Measurements from ENCODE around the gene RYR1. TPM values are rescaled to one million over a fixed set of nuclear protein-coding genes. Genes with fewer than 3 reads are reported as not detected.
"Not testable (repeated sequence)": the region's sequence is repeated elsewhere in the genome, so short reads cannot be mapped to it uniquely, and the experiment has no call there.

RYR1 gene
- total RNA-seq, 2 experiments from 2014 or later: 2.0 to 3.1 TPM

DNA sequence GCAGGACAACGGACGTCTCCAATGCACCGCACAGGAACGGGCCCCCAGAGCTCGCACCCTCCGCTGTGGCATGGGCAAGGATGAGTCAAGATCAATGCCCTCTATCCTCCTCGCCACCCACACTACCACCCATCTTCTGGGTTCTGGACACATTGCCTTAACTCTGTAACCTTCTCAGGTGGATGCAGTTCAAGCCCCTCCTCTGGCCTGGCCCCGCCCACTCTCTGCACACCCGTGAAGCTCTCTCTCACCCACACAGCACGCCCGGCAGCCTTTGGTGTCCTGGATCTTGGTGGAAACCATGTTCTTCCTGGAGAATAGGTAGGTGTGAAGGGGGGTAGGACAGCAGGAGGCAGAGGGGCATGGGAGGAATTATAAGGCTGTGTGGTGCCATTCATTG is 163.6 kb downstream of the RYR1 start:
- DNase-seq: no peak
- intact Hi-C loops (cut with DNase I, micrococcal nuclease): no loop called here
- Mint-ChIP-seq H3K27ac (no peak overlapping the region), H3K27me3 (no peaks in the 10 kb centered on the region), H3K4me3 (no peak overlapping the region), H3K9me3 (ENCODE audit: low read depth) (no peaks in the 10 kb centered on the region), H3K36me3 (ENCODE audit: low read depth) (peaks cover 48% of the 10 kb centered on the region), H3K4me1 (no peaks in the 10 kb centered on the region)
- CTCF ChIA-PET: no interaction called here
- POLR2A ChIA-PET: no interaction called here
- ATAC-seq: no peak

DNA sequence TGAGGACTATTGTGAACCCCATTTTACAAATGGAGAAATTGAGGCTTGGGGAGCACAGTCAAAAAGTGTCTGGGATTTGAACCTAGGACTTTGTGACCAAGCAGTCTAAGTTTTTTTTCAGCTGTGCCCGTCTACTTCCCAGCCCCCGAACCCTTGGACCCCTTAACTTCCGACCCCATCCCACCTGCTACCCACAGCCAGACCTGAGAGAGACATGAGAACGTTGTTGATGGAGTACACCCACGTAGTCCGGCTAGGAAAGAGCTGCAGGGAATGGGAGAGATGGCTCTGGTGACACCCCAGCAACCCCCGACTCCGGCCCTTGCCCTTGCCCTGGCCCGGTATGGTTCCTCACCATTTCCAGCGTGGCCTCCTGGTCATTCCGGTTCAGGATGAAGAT is 166.2 kb downstream of the RYR1 start:
- Mint-ChIP-seq H3K27ac (no peak overlapping the region), H3K4me3 (no peak overlapping the region), H3K4me1 (no peaks in the 10 kb centered on the region), H3K9me3 (ENCODE audit: low read depth) (no peaks in the 10 kb centered on the region), H3K36me3 (ENCODE audit: low read depth) (peaks cover 41% of the 10 kb centered on the region), H3K27me3 (no peaks in the 10 kb centered on the region)
- ATAC-seq (no peak), DNase-seq (no peak)
- CTCF ChIA-PET: no interaction called here
- intact Hi-C loops (cut with DNase I, micrococcal nuclease): no loop called here
- POLR2A ChIA-PET: no interaction called here

DNA sequence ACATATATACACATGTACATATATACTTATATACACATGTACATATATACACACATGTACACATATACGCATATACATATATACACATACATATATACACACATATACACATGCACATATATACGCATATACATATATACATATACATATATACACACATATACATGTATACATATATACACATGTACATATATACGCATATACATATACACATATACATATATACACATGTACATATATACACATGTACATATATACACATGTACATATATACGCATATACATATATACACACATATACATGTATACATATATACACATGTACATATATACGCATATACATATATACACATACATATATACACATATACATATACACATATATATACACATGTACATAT is 169.4 kb downstream of the RYR1 start:
- intact Hi-C loops (cut with DNase I, micrococcal nuclease); H3K4me1 Mint-ChIP-seq; CTCF ChIA-PET; H3K9me3 Mint-ChIP-seq (ENCODE audit: low read depth); H3K27ac Mint-ChIP-seq; H3K27me3 Mint-ChIP-seq; DNase-seq; ATAC-seq; H3K4me3 Mint-ChIP-seq; POLR2A ChIA-PET: not testable (repeated sequence)
- H3K36me3 Mint-ChIP-seq (ENCODE audit: low read depth): peaks cover 31% of the 10 kb centered on the region

DNA sequence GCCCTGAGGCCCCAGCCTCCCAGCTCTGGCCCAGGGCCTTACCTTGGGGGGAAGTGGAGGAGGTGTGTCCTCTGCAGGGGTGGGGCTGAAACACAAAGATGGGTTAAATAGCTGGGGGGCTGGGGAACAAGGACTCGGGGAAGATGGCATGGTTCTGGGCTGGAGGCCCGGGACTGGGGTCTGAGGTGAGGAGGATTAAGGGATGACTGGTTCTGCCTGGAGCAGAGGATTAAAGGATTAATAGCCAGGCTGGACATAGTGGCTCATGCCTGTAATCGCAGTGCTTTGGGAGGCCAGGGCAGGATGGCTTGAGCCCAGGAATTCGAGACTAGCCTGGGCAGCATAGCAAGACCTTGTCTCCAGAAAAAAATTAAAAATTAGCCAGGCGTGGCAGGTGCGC is 172.6 kb downstream of the RYR1 start:
- ATAC-seq (no peak), DNase-seq (no peak)
- Mint-ChIP-seq H3K27me3 (no peaks in the 10 kb centered on the region), H3K27ac (no peak overlapping the region), H3K4me1 (no peaks in the 10 kb centered on the region), H3K4me3 (no peak overlapping the region), H3K36me3 (ENCODE audit: low read depth) (peaks cover 39% of the 10 kb centered on the region), H3K9me3 (ENCODE audit: low read depth) (no peaks in the 10 kb centered on the region)
- ChIA-PET CTCF (no interaction called here), POLR2A (no interaction called here)
- intact Hi-C loops (cut with DNase I, micrococcal nuclease): no loop called here

DNA sequence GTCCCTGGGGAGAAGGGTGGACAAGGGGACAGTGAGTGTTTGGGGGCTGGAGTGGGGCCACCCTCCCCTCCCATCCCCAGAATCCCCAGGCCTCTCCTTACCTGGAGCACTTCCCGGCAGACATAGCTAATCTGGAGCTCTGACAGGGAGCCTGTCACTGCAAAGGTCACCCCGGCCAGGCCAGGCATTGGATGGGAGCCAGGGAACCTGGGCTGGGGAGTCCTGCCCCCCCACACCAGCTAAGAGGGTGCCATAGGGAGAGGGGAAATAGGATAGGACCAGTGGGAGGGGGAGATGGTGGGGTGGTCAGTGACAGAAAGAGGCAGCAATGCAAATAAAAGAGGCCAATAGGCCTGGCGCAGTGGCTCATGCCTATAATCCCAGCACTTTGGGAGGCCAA is 180.8 kb downstream of the RYR1 start:
- CTCF ChIA-PET: no interaction called here
- Mint-ChIP-seq H3K36me3 (ENCODE audit: low read depth) (peaks cover 43% of the 10 kb centered on the region), H3K4me3 (no peak overlapping the region), H3K4me1 (peaks cover 39% of the 10 kb centered on the region), H3K9me3 (ENCODE audit: low read depth) (no peaks in the 10 kb centered on the region), H3K27me3 (no peaks in the 10 kb centered on the region), H3K27ac (no peak overlapping the region)
- ATAC-seq (no peak), DNase-seq (no peak)
- intact Hi-C loops (cut with DNase I, micrococcal nuclease): no loop called here
- POLR2A ChIA-PET: no interaction called here

DNA sequence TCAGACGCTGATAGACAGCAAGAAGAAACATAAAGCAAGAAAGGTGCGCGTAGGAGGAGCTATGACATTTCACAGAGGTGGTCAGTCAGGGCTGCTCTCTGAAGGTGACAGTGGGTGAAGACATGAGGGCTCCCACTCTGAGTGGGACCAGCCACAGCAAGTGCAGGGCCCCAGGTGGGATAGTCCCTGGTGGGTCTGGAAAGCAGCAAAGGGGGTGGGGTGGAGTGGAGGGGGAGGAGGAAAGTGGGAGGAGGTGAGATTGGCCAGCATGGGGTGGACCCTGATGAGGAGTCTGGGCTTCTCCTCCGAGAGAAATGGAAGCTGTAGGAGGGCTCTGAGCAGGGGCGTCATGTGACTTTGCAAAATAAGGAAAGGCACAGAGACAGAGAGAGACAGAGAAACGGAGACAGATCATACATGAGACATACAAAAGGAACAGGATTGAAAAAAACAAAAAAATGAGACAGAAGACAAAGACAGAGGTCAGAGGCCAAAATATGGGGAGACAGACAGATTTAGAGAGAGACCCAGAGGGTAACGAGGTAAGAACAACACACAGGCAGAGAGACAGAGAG is 181.6 kb downstream of the RYR1 start:
- intact Hi-C loops (cut with DNase I, micrococcal nuclease): loop anchor here (5.0 kb wide), 3 partner anchors 198 to 228 kb away; partner anchors contain the start of genes FAM98C (in 1 of the 2), GGN (in 1 of the 2) and SPRED3 (in 1 of the 2)
- peaks cover 45% of the 10 kb centered on the region for H3K4me1 Mint-ChIP-seq

DNA sequence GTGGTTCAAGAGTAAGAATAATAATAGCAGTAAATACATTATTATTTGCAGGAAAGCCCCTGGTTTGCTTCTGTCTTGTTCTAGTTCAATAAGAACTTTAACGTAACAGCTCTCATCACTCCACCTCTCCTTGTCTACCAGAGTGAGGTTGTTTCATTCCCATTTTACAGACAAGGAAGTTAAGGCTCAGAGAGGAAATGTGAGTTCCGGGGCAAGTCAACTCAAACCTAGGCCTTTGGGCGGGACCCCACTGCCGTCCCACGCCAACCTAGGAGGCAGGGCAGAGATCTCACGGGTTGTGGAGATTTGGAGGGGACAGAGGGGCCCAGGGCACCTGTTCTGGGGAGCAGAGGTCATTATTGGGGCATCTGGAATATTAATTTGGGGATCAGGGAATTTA is 182.8 kb downstream of the RYR1 start:
- DNase-seq (no peak), ATAC-seq (no peak)
- POLR2A ChIA-PET: no interaction called here
- CTCF ChIA-PET: interaction anchor here (0.7 kb wide), 1 partner anchor 18 kb away, joined by 3 read pairs; no protein-coding TSS in a partner anchor
- Mint-ChIP-seq H3K36me3 (ENCODE audit: low read depth) (peaks cover 37% of the 10 kb centered on the region), H3K4me1 (peaks cover 49% of the 10 kb centered on the region), H3K9me3 (ENCODE audit: low read depth) (no peaks in the 10 kb centered on the region), H3K27me3 (no peaks in the 10 kb centered on the region), H3K27ac (peak overlapping the region; percentile 99), H3K4me3 (peak overlapping the region; percentile 100)
- intact Hi-C loops (cut with DNase I, micrococcal nuclease): loop anchor here (5.0 kb wide), 3 partner anchors 199 to 229 kb away; partner anchors contain the start of genes FAM98C (in 1 of the 2), GGN (in 1 of the 2) and SPRED3 (in 1 of the 2)

More for the DNA sequence above, 181.6 kb downstream of the RYR1 start:
- no peaks in the 10 kb centered on the region for H3K27me3 Mint-ChIP-seq
- ATAC-seq: no peak
- CTCF ChIA-PET: interaction anchor here (0.6 kb wide), 1 partner anchor 56 kb away, joined by 3 read pairs; no protein-coding TSS in a partner anchor
- peak overlapping the region; percentile 23 for H3K4me3 Mint-ChIP-seq
- peak overlapping the region; percentile 55 for H3K27ac Mint-ChIP-seq
- peaks cover 40% of the 10 kb centered on the region for H3K36me3 Mint-ChIP-seq (ENCODE audit: low read depth)
- no peak for DNase-seq
- POLR2A ChIA-PET: interaction anchor here (0.6 kb wide), 1 partner anchor 54 kb away, joined by 3 read pairs; no protein-coding TSS in a partner anchor
- no peaks in the 10 kb centered on the region for H3K9me3 Mint-ChIP-seq (ENCODE audit: low read depth)

DNA sequence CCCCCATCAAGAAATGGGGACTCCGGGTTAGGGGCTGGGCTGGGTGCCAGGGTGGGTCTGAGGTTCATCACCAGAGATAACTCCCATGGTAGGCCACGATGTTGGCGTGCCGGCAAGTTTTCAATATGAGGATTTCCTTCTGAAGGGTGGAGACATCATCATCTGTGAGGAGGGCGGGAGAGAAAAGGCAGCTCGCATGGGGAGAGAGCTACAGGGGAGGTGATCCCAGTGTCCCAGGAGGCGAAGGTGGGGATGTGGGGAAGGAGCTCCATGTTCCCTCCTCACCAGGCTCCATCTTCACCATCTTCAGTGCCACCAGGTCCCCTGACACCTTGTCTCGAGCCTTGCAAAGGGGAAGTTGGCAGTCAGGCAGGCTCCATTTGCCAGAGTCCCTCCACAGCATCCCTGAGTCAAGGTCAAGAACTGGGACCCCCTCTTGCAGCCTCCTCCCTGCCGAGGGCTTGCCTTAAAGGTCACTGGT is 183.8 kb downstream of the RYR1 start:
- Mint-ChIP-seq H3K4me1 (peaks cover 51% of the 10 kb centered on the region), H3K36me3 (ENCODE audit: low read depth) (peaks cover 43% of the 10 kb centered on the region), H3K27ac (peak overlapping the region; percentile 99), H3K27me3 (no peaks in the 10 kb centered on the region), H3K4me3 (peak overlapping the region; percentile 100), H3K9me3 (ENCODE audit: low read depth) (no peaks in the 10 kb centered on the region)
- intact Hi-C loops (cut with DNase I, micrococcal nuclease): loop anchor here (1.0 to 5.0 kb wide), 4 partner anchors 200 to 383 kb away; partner anchors contain the start of genes FAM98C (in 1 of the 2), GGN (in 1 of the 2) and SPRED3 (in 1 of the 2)
- DNase-seq (peak; percentile 53), ATAC-seq (no peak)
- CTCF ChIA-PET: interaction anchor here (0.7 to 3.6 kb wide), 3 partner anchors 17 to 102 kb away, joined by 4 to 31 read pairs (median 5); no protein-coding TSS in a partner anchor
- POLR2A ChIA-PET: no interaction called here

DNA sequence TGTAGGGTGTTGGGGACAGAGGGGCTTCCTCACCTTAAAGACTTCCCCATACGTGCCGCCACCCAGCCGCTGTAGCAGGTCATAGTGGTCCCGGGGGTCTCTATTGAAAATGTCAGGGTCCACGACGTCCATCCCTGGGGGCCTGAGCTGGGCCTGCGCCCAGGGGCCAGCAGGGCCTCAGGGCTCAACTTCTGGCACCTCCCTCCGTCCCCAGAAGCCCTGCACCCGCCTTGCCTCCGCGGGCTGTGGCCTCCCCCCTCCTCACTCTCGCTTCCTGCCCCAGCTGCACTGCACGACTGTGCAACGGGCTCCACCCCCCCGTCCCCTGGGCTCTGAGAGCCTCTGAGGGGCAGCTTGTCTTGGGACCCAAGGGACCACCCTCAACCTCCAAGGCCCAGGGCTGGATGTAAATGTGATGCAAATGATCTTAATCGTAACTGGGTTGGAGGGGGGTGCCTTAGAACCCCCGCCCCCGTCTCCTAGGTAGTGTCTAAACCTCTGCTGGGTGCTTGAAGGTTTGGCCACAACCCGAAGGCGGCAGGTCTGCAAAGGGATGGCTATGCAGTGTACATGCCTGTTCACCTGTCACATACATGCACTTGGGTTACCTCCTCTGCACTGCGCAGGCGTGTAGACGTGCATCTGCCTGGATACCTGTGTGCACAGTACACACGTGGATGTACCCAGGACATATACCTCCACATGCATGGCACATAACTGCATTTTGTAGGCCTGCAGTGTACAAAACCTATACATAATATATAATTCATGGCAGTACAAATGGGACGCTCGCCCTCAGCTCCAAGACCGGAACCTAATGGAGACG is 184.5 kb downstream of the RYR1 start, which contains the start of gene MAP4K1:
TSS of gene MAP4K1 (minus strand) at position 190 of the 826 bp plus-strand sequence. CDS start at position 132, 58 bp downstream.
- H3K27ac Mint-ChIP-seq: peak within 1 kb of the TSS; percentile 99
- H3K27me3 Mint-ChIP-seq: no peaks in the 10 kb centered on the region
- H3K4me3 Mint-ChIP-seq: peak within 1 kb of the TSS; percentile 100
- POLR2A ChIA-PET: interaction anchor here (0.9 to 1.4 kb wide), 7 partner anchors 17 to 231 kb away, joined by 3 to 12 read pairs (median 4); partner anchors contain the start of genes ACTN4 and FAM98C
- peak; percentile 75 for ATAC-seq
- no peaks in the 10 kb centered on the region for H3K9me3 Mint-ChIP-seq (ENCODE audit: low read depth)
- peaks cover 49% of the 10 kb centered on the region for H3K4me1 Mint-ChIP-seq
- CTCF ChIA-PET: interaction anchor here (0.7 to 3.6 kb wide), 14 partner anchors 12 to 251 kb away, joined by 3 to 31 read pairs (median 4); partner anchors contain the start of genes ACTN4 and FAM98C
- intact Hi-C loops (cut with DNase I, micrococcal nuclease): loop anchor here (1.0 to 5.0 kb wide), 14 partner anchors 29 to 773 kb away; partner anchors contain the start of genes FAM98C (in 2 of the 2), ACTN4 (in 1 of the 2), GGN (in 1 of the 2) and MED29 (in 1 of the 2)
- DNase-seq: peak; percentile 86
- H3K36me3 Mint-ChIP-seq (ENCODE audit: low read depth): peaks cover 41% of the 10 kb centered on the region

DNA sequence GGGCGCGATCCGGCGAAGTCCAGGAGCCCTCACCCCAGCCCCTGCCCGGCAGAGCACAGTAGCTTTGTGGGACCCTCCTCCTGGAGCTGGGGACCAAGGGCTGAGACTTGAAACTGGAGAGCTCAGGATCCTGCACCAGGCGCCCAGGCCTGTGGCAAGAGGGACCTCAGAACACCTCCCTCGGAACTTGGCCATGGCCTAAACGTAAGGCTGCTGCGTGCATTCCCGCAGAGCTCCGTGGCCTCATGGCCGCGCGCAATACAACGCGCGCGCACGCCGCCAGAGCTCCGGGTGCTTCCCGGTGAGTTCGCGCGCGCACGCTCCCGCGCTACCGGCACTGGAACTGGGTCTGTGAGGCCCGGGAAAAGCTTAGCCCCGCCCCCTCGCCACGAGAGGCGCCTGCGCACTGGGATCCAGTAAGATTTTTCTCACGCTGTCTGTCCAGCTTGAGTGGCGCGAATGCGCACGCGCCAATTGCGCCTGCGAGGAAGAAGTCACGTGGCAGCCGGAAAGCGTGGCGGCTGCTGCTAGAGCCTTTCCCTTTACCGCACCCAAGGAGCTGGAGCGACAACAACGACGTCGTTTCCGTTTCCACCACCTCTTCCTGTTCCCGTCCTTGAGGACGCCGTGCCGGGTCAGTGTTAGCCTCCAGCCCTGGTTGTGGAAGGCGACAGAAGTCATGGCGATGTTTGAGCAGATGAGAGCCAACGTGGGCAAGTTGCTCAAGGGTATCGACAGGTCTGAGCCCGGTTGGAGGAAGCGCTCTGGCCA is 185.3 kb downstream of the RYR1 start, which contains the start of gene EIF3K:
TSS of gene EIF3K (plus strand) at position 599 of the 771 bp plus-strand sequence. CDS start at position 680, 81 bp downstream.
- Mint-ChIP-seq H3K27me3 (no peaks in the 10 kb centered on the region), H3K9me3 (ENCODE audit: low read depth) (no peaks in the 10 kb centered on the region), H3K4me1 (peaks cover 44% of the 10 kb centered on the region), H3K27ac (peak within 1 kb of the TSS; percentile 99), H3K4me3 (peak within 1 kb of the TSS; percentile 100), H3K36me3 (ENCODE audit: low read depth) (peaks cover 43% of the 10 kb centered on the region)
- ChIA-PET POLR2A (interaction anchor here (0.6 to 1.4 kb wide), 10 partner anchors 16 to 312 kb away, joined by 3 to 12 read pairs (median 4); partner anchors contain the start of genes ACTN4, ECH1, FAM98C and MRPS12), CTCF (interaction anchor here (0.7 to 3.6 kb wide), 15 partner anchors 11 to 314 kb away, joined by 3 to 31 read pairs (median 4); partner anchors contain the start of genes ACTN4 and FAM98C)
- DNase-seq: peak; percentile 99
- intact Hi-C loops (cut with DNase I, micrococcal nuclease): loop anchor here (1.0 to 5.0 kb wide), 19 partner anchors 16 to 772 kb away; partner anchors contain the start of genes ACTN4 (in 2 of the 2), FAM98C (in 2 of the 2), PSMD8 (in 2 of the 2) and ECH1 (in 1 of the 2)
- peak; percentile 74 for ATAC-seq

Measured in activated CD4-positive, alpha-beta T cell treated with anti-CD3 and anti-CD28 coated beads for 36 hours (primary cell).